GM12873 (cell line): ENCODE measurements around the gene FBXL15.
A peak's percentile ranks its signal among the peaks of the same experiment; 100 is the strongest.

ENCODE experiments used
- TF ChIP-seq, protein P1 (sequence below): IDR thresholded peaks from 2 replicates; pipeline ENCODE4 v1.5.1; 2012; ENCODE audit warnings: low read depth, mild to moderate bottlenecking, moderate library complexity, low read length, control low read depth; ENCODE audit not compliant: insufficient read depth; ENCODE audit errors: missing control alignments

The FBXL15 gene, protein sequence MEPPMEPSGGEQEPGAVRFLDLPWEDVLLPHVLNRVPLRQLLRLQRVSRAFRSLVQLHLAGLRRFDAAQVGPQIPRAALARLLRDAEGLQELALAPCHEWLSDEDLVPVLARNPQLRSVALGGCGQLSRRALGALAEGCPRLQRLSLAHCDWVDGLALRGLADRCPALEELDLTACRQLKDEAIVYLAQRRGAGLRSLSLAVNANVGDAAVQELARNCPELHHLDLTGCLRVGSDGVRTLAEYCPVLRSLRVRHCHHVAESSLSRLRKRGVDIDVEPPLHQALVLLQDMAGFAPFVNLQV

DNA sequence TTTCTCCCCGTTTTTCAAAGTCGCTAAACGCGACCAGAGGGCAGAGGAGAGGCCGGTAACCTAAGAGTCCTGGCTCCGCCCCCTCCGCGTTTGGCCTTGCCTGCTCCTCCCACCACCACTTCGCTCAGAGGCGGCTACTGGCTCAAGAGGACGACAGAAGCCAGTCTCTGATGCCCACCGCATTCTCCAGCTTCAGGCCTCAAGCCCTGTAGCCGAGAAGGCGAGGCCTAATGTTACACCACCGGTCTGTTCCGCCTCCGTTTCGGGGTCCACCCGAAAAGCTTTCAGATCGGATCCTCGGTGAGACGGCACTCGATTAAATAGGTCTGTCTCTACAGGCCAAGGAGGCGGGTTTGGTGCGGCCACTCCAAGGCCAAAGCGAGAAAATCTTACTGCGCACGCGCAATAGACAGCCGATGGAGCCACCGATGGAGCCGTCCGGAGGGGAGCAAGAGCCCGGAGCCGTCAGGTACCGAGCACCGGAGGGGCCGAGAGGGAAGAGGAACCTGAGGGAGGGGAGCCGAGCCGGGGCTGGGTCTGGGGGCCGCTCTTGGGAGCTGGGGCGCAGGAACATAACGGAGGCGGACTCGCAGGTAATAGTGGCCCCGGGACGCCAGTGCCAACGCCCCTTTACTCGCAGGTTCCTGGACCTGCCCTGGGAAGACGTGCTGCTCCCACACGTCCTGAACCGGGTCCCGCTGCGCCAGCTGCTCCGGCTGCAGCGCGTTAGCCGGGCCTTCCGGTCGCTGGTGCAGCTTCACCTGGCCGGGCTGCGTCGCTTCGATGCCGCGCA is at the start of gene FBXL15:
Gene FBXL15, plus strand, starts transcription at position 123 of the 793 bp plus-strand sequence. Its CDS starts 294 bp downstream, at position 417.
- TF ChIP-seq, protein P1, sequence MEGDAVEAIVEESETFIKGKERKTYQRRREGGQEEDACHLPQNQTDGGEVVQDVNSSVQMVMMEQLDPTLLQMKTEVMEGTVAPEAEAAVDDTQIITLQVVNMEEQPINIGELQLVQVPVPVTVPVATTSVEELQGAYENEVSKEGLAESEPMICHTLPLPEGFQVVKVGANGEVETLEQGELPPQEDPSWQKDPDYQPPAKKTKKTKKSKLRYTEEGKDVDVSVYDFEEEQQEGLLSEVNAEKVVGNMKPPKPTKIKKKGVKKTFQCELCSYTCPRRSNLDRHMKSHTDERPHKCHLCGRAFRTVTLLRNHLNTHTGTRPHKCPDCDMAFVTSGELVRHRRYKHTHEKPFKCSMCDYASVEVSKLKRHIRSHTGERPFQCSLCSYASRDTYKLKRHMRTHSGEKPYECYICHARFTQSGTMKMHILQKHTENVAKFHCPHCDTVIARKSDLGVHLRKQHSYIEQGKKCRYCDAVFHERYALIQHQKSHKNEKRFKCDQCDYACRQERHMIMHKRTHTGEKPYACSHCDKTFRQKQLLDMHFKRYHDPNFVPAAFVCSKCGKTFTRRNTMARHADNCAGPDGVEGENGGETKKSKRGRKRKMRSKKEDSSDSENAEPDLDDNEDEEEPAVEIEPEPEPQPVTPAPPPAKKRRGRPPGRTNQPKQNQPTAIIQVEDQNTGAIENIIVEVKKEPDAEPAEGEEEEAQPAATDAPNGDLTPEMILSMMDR: no peak

DNA sequence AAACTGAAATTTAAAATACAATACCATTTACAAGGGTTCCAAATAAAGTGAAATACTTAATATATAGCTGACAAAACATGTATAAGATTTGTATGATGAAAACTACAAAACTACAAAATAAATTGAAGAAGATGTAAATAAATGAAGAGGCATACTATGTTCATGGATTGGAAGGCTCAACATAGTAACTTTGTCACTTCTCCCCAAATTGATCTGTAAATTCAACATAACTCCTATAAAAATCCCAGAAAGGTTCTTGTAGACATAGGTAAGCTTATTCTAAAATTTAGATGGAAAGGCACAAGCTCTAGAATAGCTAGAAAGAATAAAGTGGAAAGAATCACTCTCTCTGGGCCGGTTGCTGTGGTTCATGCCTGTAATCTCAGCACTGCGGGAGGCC is 49.3 kb upstream of the FBXL15 start:
- TF ChIP-seq, protein P1: no peak

DNA sequence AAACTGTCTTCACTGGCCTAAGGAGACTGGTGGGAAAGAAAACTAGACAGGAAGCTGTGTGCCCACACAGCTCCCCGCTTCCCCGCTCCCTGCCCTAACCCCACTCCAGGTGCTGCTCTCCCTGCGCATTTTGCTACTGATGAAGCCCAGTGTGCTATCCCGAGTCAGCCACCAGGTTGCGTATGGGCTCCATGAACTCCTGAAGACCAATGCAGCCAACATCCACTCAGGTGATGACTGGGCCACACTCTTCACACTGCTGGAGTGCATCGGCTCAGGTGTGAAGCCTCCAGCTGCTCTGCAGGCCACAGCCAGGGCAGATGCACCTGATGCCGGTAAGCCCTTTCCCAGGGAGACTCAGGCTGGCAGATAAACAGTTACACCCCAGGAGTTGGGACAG is 45.4 kb upstream of the FBXL15 start:
- TF ChIP-seq, protein P1: peak; percentile 19

DNA sequence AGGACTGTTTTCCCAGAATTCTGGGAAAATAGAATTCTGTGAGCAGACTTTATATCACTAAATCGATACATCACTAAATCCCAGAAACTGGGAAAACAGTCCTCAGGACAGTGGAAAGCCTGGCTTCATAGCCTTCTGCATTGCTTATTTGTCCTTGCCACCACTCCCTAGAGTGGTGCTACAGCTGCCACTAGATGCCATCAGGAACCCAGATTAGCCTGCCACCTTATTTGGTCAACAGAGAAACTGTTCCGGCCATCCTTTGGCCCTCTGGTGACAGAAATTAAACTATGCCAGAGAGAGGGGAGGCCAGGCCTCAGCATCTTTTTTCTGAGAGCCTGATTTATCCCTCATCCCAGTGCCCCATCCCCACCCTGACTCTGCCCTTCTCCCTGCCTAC is 44.8 kb upstream of the FBXL15 start:
- TF ChIP-seq, protein P1: no peak

DNA sequence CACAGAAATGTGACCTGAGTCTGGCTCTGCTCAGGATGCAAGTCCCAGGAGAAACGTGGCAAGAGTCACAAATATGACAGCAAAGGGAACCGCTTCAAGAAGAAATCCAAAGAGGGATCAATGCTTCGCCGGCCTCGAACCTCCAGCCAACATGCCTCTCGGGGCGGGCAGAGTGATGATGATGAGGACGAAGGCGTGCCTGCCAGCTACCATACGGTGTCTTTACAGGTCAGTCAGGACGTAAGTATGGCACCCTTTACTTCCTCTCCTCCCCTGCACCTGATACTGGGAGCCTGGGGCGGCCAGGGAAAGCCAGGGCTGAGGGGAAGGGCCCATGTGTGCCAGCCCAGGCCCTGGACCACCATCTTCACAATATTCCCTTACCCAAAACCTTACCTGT is 43.7 kb upstream of the FBXL15 start:
- TF ChIP-seq, protein P1: no peak

DNA sequence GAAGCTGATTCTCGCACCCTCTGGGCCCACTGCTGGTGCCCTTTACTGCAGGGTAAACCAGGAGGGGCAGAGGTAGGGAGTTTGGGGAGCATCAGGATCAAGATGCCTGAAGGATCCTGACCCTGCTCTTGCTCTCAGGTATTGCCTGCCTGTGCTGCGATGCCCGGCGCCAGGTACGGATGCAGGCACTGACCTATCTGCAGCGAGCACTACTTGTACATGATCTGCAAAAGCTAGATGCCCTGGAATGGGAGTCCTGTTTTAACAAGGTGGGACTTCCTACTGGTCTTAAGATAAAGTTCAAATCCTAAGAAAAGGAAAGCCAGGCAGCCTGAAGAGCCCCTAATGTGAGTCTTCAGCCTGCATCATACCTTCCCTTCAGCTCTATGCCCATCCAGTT is 41.3 kb upstream of the FBXL15 start:
- TF ChIP-seq, protein P1: no peak

DNA sequence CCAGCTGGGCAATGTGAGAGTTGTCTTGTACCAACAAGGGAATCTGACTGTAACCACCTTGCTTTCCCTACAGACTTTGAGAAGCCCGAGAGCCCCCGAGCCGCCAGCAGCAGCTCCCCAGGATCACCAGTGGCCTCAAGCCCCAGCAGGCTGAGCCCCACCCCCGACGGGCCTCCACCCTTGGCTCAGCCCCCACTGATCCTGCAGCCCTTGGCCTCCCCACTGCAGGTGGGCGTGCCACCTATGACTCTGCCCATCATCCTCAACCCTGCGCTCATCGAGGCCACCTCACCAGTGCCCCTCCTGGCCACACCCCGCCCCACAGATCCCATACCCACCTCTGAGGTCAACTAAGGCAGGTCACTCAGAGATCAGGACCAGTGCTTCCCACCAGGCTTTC is 38.7 kb upstream of the FBXL15 start:
- TF ChIP-seq, protein P1: no peak
